ENCODE results near the gene ANGPTL3. TPM values are rescaled to one million over a fixed set of nuclear protein-coding genes. Genes with fewer than 3 reads are reported as not detected.
"Not testable (repeated sequence)": the region's sequence is repeated elsewhere in the genome, so short reads cannot be mapped to it uniquely, and the experiment has no call there.

ANGPTL3 gene
- total RNA-seq, 1 donor from 2014 or later, result not detected

DNA sequence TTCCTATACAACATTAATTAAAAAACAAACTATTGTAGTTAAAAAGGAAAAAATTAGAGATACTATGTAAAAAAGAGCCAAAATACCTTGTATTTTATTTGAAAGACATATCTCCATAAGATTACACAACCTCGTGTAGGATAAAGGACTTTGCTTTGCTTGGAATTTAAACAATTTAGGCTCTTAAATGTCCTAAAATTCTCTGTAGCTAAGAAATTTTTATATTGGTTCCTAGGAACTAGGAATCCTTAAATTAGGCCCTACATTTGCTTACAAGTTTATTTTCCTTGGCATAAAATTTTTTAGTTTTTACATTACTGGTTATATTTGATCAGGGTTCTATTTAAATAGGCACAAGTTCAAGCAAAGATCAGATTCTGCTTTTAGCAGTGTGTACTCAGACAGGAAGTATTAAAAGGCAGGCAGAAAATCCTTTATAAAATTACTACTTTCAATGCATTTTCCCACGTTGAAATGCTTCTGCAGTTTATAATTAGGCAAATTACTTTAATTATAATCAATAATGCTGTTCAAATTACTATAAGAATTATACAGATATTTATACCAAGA lies 3.4 kb upstream of the ANGPTL3 start:
- Histone ChIP-seq H3K4me3 (ENCODE audit: low read depth, low read length) (no peak overlapping the region), H3K36me3 (ENCODE audit: control insufficient read depth, insufficient read depth, low read length) (no peaks in the 10 kb centered on the region), H3K27me3 (ENCODE audit: control insufficient read depth, insufficient read depth, low read length) (no peaks in the 10 kb centered on the region)
- FAIRE-seq (no peak), DNase-seq (ENCODE audit: low read depth) (no peak)
- TF ChIP-seq, protein P1, sequence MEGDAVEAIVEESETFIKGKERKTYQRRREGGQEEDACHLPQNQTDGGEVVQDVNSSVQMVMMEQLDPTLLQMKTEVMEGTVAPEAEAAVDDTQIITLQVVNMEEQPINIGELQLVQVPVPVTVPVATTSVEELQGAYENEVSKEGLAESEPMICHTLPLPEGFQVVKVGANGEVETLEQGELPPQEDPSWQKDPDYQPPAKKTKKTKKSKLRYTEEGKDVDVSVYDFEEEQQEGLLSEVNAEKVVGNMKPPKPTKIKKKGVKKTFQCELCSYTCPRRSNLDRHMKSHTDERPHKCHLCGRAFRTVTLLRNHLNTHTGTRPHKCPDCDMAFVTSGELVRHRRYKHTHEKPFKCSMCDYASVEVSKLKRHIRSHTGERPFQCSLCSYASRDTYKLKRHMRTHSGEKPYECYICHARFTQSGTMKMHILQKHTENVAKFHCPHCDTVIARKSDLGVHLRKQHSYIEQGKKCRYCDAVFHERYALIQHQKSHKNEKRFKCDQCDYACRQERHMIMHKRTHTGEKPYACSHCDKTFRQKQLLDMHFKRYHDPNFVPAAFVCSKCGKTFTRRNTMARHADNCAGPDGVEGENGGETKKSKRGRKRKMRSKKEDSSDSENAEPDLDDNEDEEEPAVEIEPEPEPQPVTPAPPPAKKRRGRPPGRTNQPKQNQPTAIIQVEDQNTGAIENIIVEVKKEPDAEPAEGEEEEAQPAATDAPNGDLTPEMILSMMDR (IDR thresholded peaks at IDR 0.05; ENCODE audit: insufficient read depth, low read length, severe bottlenecking), result no peak

DNA sequence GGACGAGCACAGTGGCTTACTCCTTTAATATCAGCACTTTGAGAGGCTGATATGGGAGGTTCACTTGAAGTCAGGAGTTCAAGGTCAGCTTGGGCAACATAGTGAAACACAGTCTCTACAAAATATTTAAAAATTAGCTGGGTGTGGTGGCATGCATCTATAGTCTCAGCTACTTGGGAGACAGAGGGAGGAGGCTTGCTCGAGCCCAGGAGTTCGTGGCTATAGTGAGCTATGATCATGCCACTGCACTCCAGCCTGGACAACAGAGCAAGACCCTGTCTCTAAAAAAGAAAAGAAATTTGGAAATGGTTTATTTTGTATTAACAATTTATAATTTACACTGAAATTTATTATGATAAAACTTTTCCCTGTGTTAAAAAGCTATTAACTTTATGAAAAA lies 1.7 kb upstream of the ANGPTL3 start:
- no peak overlapping the region for H3K4me3 ChIP-seq (ENCODE audit: low read depth, low read length)
- DNase-seq (ENCODE audit: low read depth) (no peak), FAIRE-seq (no peak)
- H3K36me3 ChIP-seq (ENCODE audit: control insufficient read depth, insufficient read depth, low read length), result no peaks in the 10 kb centered on the region
- TF ChIP-seq, protein P1 (IDR thresholded peaks at IDR 0.05; ENCODE audit: insufficient read depth, low read length, severe bottlenecking), result no peak
- no peaks in the 10 kb centered on the region for H3K27me3 ChIP-seq (ENCODE audit: control insufficient read depth, insufficient read depth, low read length)

GRCh38 chr1:62599044-62599443 lies 1.7 kb downstream of the ANGPTL3 start:
- Histone ChIP-seq H3K27me3 (ENCODE audit: control insufficient read depth, insufficient read depth, low read length) (no peaks in the 10 kb centered on the region), H3K36me3 (ENCODE audit: control insufficient read depth, insufficient read depth, low read length) (no peaks in the 10 kb centered on the region), H3K4me3 (ENCODE audit: low read depth, low read length) (no peak overlapping the region)
- no peak for FAIRE-seq
- TF ChIP-seq, protein P1 (IDR thresholded peaks at IDR 0.05; ENCODE audit: insufficient read depth, low read length, severe bottlenecking), result no peak
- peak; percentile 46 for DNase-seq (ENCODE audit: low read depth)

- no peak for DNase-seq (ENCODE audit: low read depth)
- TF ChIP-seq, protein P1 (IDR thresholded peaks at IDR 0.05; ENCODE audit: insufficient read depth, low read length, severe bottlenecking), result no peak
- Histone ChIP-seq H3K27me3 (ENCODE audit: control insufficient read depth, insufficient read depth, low read length) (no peaks in the 10 kb centered on the region), H3K36me3 (ENCODE audit: control insufficient read depth, insufficient read depth, low read length) (no peaks in the 10 kb centered on the region), H3K4me3 (ENCODE audit: low read depth, low read length) (no peak overlapping the region)
- no peak for FAIRE-seq
Observed at GRCh38 chr1:62601457-62601856, 4.1 kb downstream of the ANGPTL3 start.

DNA sequence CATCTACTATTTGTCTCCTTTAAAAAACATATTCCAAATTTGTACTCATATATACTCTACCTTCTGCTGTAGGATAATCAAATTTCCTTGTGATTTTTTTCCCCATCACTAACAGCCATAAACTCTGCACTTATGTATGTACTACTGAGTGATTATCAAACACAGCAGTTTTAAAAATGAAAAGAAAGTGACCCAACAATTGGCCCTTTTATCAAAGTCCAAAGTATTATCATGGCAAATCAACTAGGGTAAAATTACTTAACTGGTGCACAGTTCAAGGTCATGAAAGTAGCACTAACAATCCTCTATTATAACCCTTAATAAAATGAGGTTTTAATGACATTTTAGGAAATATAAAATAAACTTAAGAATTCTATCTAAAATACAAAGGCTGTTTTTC lies 11.6 kb downstream of the ANGPTL3 start:
- H3K4me3 ChIP-seq (ENCODE audit: low read depth, low read length), result no peak overlapping the region
- no peaks in the 10 kb centered on the region for H3K27me3 ChIP-seq (ENCODE audit: control insufficient read depth, insufficient read depth, low read length)
- no peaks in the 10 kb centered on the region for H3K36me3 ChIP-seq (ENCODE audit: control insufficient read depth, insufficient read depth, low read length)
- TF ChIP-seq, protein P1 (IDR thresholded peaks at IDR 0.05; ENCODE audit: insufficient read depth, low read length, severe bottlenecking), result no peak
- DNase-seq (ENCODE audit: low read depth) (no peak), FAIRE-seq (no peak)

GRCh38 chr1:62610588-62610987 lies 13.3 kb downstream of the ANGPTL3 start:
- not testable (repeated sequence) for H3K4me3 ChIP-seq (ENCODE audit: low read depth, low read length); FAIRE-seq; H3K36me3 ChIP-seq (ENCODE audit: control insufficient read depth, insufficient read depth, low read length); DNase-seq (ENCODE audit: low read depth); H3K27me3 ChIP-seq (ENCODE audit: control insufficient read depth, insufficient read depth, low read length)

Measured in bronchial epithelial cell (primary cell).